Pons (tissue), 1 donor: ENCODE results near the gene SDK1.
"Not testable (repeated sequence)": the region's sequence is repeated elsewhere in the genome, so short reads cannot be mapped to it uniquely, and the experiment has no call there.

Source experiments
- DNase-seq: peaks from one replicate; pipeline ENCODE4 v3.0.0-alpha.2; 2016; ENCODE audit warnings: low spot score

The SDK1 gene

GRCh38 chr7:3538041-3538440 lies 237.0 kb downstream of the SDK1 start:
- no peak for DNase-seq

GRCh38 chr7:3540456-3541220 lies 239.6 kb downstream of the SDK1 start:
- no peak for DNase-seq

GRCh38 chr7:3544202-3544601 lies 243.2 kb downstream of the SDK1 start:
- no peak for DNase-seq

GRCh38 chr7:3548815-3549214 lies 247.8 kb downstream of the SDK1 start:
- DNase-seq: no peak

- DNase-seq: no peak
Measured at GRCh38 chr7:3549601-3550000, 248.5 kb downstream of the SDK1 start.

- no peak for DNase-seq
Measured at GRCh38 chr7:3551536-3551935, 250.5 kb downstream of the SDK1 start.

GRCh38 chr7:3552499-3552898 lies 251.4 kb downstream of the SDK1 start:
- DNase-seq: no peak

GRCh38 chr7:3558400-3558799 lies 257.3 kb downstream of the SDK1 start:
- no peak for DNase-seq

- peak; percentile 25 for DNase-seq
Measured at GRCh38 chr7:3559278-3559677, 258.2 kb downstream of the SDK1 start.

- DNase-seq: no peak
Measured at GRCh38 chr7:3560495-3560894, 259.4 kb downstream of the SDK1 start.

- no peak for DNase-seq
Measured at GRCh38 chr7:3561932-3562331, 260.9 kb downstream of the SDK1 start.

GRCh38 chr7:3564231-3564630 lies 263.2 kb downstream of the SDK1 start:
- no peak for DNase-seq

- DNase-seq: no peak
Measured at GRCh38 chr7:3568516-3568915, 267.5 kb downstream of the SDK1 start.

- DNase-seq: no peak
Measured at GRCh38 chr7:3569643-3570042, 268.6 kb downstream of the SDK1 start.

- DNase-seq: no peak
Measured at GRCh38 chr7:3573151-3573550, 272.1 kb downstream of the SDK1 start.

GRCh38 chr7:3574386-3574785 lies 273.3 kb downstream of the SDK1 start:
- DNase-seq: no peak

GRCh38 chr7:3575753-3576531 lies 274.9 kb downstream of the SDK1 start:
- DNase-seq: no peak

- no peak for DNase-seq
Measured at GRCh38 chr7:3578399-3578798, 277.3 kb downstream of the SDK1 start.

GRCh38 chr7:3579638-3580219 lies 278.7 kb downstream of the SDK1 start:
- no peak for DNase-seq

- not testable (repeated sequence) for DNase-seq
Measured at GRCh38 chr7:3582145-3582544, 281.1 kb downstream of the SDK1 start.

GRCh38 chr7:3585826-3586225 lies 284.8 kb downstream of the SDK1 start:
- no peak for DNase-seq

- DNase-seq: no peak
Measured at GRCh38 chr7:3588341-3588740, 287.3 kb downstream of the SDK1 start.

- no peak for DNase-seq
Measured at GRCh38 chr7:3589752-3590151, 288.7 kb downstream of the SDK1 start.
